GM12865 (cell line): ENCODE results near the gene DOCK1.

Experiments
- DNase-seq: peaks from one replicate; pipeline ENCODE4 v3.0.0; 2010; ENCODE audit warnings: low read depth
- H3K4me3 ChIP-seq: 2 replicates; pipeline ENCODE4 v1.5.1; 2011; ENCODE audit warnings: mild to moderate bottlenecking, low read depth, low read length, control low read depth
- TF ChIP-seq, protein P1 (sequence below): IDR thresholded peaks from 2 replicates; pipeline ENCODE4 v1.5.1; 2011; ENCODE audit warnings: low read length, control low read depth, low read depth, inconsistent platforms; ENCODE audit not compliant: insufficient read depth; ENCODE audit errors: missing control alignments

Gene DOCK1

DNA sequence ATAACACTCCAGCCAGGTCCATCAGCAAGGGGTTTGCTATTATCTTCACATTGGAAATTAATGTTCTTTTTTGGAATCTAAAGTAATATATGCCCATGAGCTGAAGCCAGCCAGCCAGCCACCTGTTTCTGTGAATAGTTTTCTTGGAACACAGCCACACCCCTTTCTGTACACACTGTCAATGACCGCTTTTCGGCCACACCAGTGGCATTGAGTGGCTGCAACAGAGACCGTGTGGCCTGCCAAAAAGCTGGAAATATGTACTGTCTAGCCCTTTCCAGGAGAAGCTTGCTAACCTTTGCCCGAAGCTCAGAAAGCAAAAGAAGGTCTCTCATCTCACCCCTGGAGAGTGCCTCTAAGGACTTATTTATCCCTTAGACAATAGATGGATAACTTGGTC lies 545.4 kb downstream of the DOCK1 start:
- H3K4me3 ChIP-seq = no peak overlapping the region
- DNase-seq = no peak
- TF ChIP-seq, protein P1, sequence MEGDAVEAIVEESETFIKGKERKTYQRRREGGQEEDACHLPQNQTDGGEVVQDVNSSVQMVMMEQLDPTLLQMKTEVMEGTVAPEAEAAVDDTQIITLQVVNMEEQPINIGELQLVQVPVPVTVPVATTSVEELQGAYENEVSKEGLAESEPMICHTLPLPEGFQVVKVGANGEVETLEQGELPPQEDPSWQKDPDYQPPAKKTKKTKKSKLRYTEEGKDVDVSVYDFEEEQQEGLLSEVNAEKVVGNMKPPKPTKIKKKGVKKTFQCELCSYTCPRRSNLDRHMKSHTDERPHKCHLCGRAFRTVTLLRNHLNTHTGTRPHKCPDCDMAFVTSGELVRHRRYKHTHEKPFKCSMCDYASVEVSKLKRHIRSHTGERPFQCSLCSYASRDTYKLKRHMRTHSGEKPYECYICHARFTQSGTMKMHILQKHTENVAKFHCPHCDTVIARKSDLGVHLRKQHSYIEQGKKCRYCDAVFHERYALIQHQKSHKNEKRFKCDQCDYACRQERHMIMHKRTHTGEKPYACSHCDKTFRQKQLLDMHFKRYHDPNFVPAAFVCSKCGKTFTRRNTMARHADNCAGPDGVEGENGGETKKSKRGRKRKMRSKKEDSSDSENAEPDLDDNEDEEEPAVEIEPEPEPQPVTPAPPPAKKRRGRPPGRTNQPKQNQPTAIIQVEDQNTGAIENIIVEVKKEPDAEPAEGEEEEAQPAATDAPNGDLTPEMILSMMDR = no peak

DNA sequence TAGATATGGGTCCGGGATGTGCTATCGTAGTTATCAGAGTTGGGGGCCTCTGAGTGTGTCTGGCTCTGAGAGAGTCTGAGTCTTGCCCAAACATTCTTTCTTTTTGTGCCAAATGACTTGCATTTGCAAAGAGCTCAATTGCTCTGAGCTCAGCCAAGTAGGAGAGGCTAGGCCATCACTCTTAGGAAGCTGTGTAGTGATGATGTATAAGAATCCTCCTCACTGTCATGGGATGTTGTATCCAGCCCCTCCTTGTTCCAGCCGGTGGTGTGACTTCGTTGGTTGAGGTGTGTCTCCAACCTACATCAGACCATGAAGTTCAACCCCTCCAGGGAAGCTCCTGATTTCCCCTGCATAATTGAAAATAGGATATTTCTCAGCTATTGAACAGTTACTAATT lies 546.4 kb downstream of the DOCK1 start:
- H3K4me3 ChIP-seq = no peak overlapping the region
- DNase-seq = no peak
- TF ChIP-seq, protein P1 = no peak

DNA sequence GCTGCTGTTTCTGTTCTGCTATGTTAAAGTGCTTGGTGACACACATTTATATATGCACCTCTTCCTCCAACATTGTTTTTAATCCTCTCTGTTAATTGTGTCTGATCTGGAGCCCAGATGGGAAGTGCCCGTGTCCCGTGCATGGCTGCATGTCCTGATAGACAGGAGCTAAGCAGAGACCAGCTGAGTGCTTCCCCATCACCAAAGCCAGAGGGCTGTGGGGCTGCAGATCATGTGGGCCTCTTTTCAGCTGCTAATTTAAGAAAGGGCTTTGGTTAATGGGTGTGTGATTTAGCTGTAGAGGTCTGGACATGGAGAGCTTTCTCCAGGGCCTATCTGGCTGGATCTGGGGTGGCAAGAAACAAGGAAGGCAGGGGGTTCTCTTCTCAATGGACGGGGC lies 547.3 kb downstream of the DOCK1 start:
- DNase-seq = no peak
- H3K4me3 ChIP-seq = no peak overlapping the region
- TF ChIP-seq, protein P1 = no peak

DNA sequence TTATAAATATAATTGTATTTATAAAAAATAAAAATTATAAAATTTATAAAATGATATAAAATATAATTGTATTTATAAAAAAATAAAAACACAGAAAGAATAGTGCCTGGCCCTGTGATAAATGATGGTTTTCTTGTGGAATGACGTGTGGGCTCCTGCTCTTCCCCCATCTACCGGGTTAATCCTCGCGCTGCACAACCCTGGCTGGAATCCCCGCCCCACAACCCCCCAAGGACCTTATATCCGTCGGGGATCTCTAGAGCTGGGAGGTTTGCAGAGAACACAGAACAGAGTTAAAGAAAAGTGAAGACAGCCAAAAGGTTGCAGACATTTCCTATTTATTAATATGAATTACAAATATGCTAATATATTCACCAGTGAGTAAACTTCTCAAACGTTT lies 548.5 kb downstream of the DOCK1 start:
- no peak for DNase-seq
- TF ChIP-seq, protein P1 = no peak

DNA sequence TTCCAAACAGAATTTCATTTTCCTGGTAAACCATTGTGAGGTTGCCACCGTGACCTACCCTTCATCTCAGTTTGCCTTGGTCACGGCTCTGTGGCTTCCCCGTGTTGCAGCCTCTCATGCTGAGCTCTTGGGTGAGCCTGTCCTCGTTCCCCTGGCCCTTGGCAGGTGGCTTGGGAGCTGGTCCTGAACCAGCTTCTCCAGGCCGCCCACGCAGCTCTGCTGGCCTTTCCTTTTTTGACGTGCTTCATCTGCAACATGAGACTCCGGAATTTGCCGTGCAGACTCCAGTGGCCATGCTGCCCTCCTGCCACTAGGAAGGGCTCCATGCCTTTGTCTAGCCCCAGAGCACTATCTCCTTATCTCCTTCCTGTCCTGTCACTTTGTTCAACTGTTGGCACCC lies 550.9 kb downstream of the DOCK1 start:
- DNase-seq = no peak
- no peak overlapping the region for H3K4me3 ChIP-seq
- TF ChIP-seq, protein P1 = no peak

More for the DNA sequence above, 548.5 kb downstream of the DOCK1 start:
- H3K4me3 ChIP-seq = no peak overlapping the region

DNA sequence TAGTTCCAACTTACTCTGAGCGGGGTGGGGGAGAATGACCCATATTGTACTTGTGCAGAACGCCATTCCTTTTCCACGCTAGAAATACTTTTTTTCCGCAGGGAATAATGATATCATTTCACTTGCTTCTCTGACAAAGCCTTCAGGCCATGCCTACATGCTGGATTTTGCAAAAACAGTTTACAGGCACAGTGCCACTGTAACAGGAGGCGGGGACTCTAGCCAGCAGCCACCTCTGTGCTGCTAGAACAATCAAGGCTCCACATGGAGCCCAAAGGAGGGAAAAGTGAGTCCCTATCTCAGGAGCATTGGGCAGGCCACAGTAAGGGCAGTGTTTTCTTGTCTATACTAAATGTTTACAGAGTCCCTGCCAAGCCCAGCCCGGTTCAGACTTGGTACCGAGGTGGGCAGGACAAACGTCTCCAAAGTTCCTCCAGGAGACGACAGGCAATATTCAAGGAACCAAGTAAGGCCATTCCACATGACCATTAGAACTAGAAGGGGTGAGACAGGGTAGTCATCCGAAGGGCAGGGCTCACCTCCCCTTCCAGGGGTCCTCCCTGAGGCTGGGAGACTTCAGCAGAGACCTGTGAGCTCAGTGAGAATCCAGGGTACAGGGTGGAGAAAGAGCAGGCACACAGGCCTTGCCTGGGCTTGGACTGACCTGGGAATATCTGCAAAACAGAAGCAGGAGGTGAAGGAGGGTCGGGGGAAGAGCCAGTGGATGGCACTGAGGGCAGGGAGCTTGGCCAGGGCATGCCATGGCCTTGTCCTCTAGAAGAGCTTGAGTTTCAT lies 553.0 kb downstream of the DOCK1 start:
- no peak overlapping the region for H3K4me3 ChIP-seq
- TF ChIP-seq, protein P1 = no peak
- no peak for DNase-seq

DNA sequence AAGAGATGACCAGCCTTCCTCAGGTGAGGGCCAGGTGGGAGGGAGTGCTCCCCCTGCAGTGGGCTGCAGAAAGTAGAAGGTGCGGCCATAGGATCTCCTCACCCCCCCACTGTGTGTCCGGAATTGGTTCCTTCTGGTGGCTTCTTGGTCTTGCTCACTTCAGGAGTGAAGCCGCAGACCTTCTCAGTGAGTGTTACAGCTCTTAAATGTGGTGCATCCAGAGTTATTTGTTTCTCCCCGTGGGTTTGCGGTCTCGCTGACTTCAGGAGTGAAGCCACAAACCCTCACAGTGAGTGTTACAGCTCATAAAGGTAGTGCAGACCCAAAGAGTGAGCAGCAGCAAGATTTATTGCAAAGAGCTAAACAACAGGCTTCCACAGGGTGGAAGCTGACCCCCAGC lies 553.6 kb downstream of the DOCK1 start:
- TF ChIP-seq, protein P1 = no peak
- DNase-seq = no peak
- H3K4me3 ChIP-seq = no peak overlapping the region
